ENCODE results near the gene SMIM43.
A peak's percentile ranks its signal among the peaks of the same experiment; 100 is the strongest.

The SMIM43 gene

GRCh38 chr4:121764702-121765367 is at the start of gene SMIM43:
SMIM43 (minus strand) TSS chr4:121765164; CDS start chr4:121765105, 59 bp downstream.
- DNase-seq (ENCODE audit: low spot score) = peak; percentile 17

- no peak for DNase-seq (ENCODE audit: low spot score)
Measured at GRCh38 chr4:121814756-121815155, 49.8 kb upstream of the SMIM43 start.

GRCh38 chr4:121811122-121811521 is 46.2 kb upstream of the SMIM43 start:
- DNase-seq (ENCODE audit: low spot score) = no peak

GRCh38 chr4:121806411-121806810 is 41.4 kb upstream of the SMIM43 start:
- no peak for DNase-seq (ENCODE audit: low spot score)

GRCh38 chr4:121801715-121802075 is 36.7 kb upstream of the SMIM43 start:
- no peak for DNase-seq (ENCODE audit: low spot score)

GRCh38 chr4:121800961-121801714 is 36.2 kb upstream of the SMIM43 start, which contains the start of gene EXOSC9:
EXOSC9 (plus strand) TSS chr4:121801323; CDS start chr4:121801425, 102 bp downstream.
- DNase-seq (ENCODE audit: low spot score) = peak; percentile 95

- DNase-seq (ENCODE audit: low spot score) = no peak
Measured at GRCh38 chr4:121800638-121800960, 35.6 kb upstream of the SMIM43 start.

GRCh38 chr4:121799867-121800501 is 35.0 kb upstream of the SMIM43 start:
- DNase-seq (ENCODE audit: low spot score) = no peak

GRCh38 chr4:121799208-121799823 is 34.4 kb upstream of the SMIM43 start:
- DNase-seq (ENCODE audit: low spot score) = no peak

- no peak for DNase-seq (ENCODE audit: low spot score)
Measured at GRCh38 chr4:121796283-121796682, 31.3 kb upstream of the SMIM43 start.

- DNase-seq (ENCODE audit: low spot score) = no peak
Measured at GRCh38 chr4:121794505-121795188, 29.7 kb upstream of the SMIM43 start.

GRCh38 chr4:121792966-121793365 is 28.0 kb upstream of the SMIM43 start:
- no peak for DNase-seq (ENCODE audit: low spot score)

- peak; percentile 66 for DNase-seq (ENCODE audit: low spot score)
Measured at GRCh38 chr4:121791481-121791880, 26.5 kb upstream of the SMIM43 start.

- DNase-seq (ENCODE audit: low spot score) = no peak
Measured at GRCh38 chr4:121790976-121791375, 26.0 kb upstream of the SMIM43 start.

- peak; percentile 44 for DNase-seq (ENCODE audit: low spot score)
Measured at GRCh38 chr4:121789960-121790829, 25.2 kb upstream of the SMIM43 start.

GRCh38 chr4:121789455-121789854 is 24.5 kb upstream of the SMIM43 start:
- DNase-seq (ENCODE audit: low spot score) = no peak

- DNase-seq (ENCODE audit: low spot score) = no peak
Measured at GRCh38 chr4:121788896-121789295, 23.9 kb upstream of the SMIM43 start.

GRCh38 chr4:121786221-121786620 is 21.3 kb upstream of the SMIM43 start:
- DNase-seq (ENCODE audit: low spot score) = no peak

GRCh38 chr4:121785479-121785878 is 20.5 kb upstream of the SMIM43 start:
- DNase-seq (ENCODE audit: low spot score) = peak; percentile 41

- DNase-seq (ENCODE audit: low spot score) = peak; percentile 87
Measured at GRCh38 chr4:121784975-121785374, 20.0 kb upstream of the SMIM43 start.

- DNase-seq (ENCODE audit: low spot score) = no peak
Measured at GRCh38 chr4:121784401-121784800, 19.4 kb upstream of the SMIM43 start.

Measured in AG08395 (cell line).